Gastrocnemius medialis (tissue), 4 donors: ENCODE measurements around the gene PLIN4. TPM values are rescaled to one million over a fixed set of nuclear protein-coding genes. Genes with fewer than 3 reads are reported as not detected.

Experiments
- ATAC-seq, 2 donors: fragments of 150-250 bp; one replicate each; pipeline ENCODE4 v1.9.1; 2016
- DNase-seq, 2 donors: peaks; one replicate each; pipeline ENCODE4 v3.0.0-alpha.2; 2019
- H3K27ac ChIP-seq, 4 donors: fragments of 200-600 bp; sonication (generic); 1 replicate in 1 of 4; 2 replicates in 3 of 4; pipeline ENCODE4 v1.5.1; 2016 to 2018; ENCODE audit warnings: mild to moderate bottlenecking in 2 of 4, moderate library complexity in 1 of 4
- H3K27me3 ChIP-seq, 3 donors: fragments of 200-600 bp; sonication (generic) in 2 of 3; 1 replicate in 1 of 3; 2 replicates in 2 of 3; pipeline versions ENCODE4 v1.5.1 to v1.6.0; 2016 to 2019; ENCODE audit warnings: mild to moderate bottlenecking in 1 of 3, moderate library complexity in 1 of 3
- H3K36me3 ChIP-seq, 2 donors: fragments of 200-600 bp; sonication (generic) in 1 of 2; one replicate each; pipeline ENCODE4 v1.5.1; 2017 to 2018
- H3K4me1 ChIP-seq, 2 donors: fragments of 200-600 bp; sonication (generic) in 1 of 2; one replicate each; pipeline ENCODE4 v1.5.1; 2016 to 2017; ENCODE audit warnings: mild to moderate bottlenecking in 2 of 2
- H3K4me3 ChIP-seq, 4 donors: fragments of 200-600 bp; sonication (generic) in 3 of 4; 1 replicate in 1 of 4; 2 replicates in 3 of 4; pipeline ENCODE4 v1.5.1; 2016 to 2019; ENCODE audit warnings: mild to moderate bottlenecking in 2 of 4
- H3K9me3 ChIP-seq, 3 donors: fragments of 200-600 bp; sonication (generic) in 2 of 3; 1 replicate in 1 of 3; 2 replicates in 2 of 3; pipeline ENCODE4 v1.5.1; 2016 to 2019
- CTCF ChIP-seq, 5 experiments: fragments of 450-650 bp in 3 of 5; fragments of 200-600 bp in 2 of 5; sonication (generic) in 2 of 5; IDR thresholded peaks in 4 of 5; conservative IDR thresholded peaks in 1 of 5; 1 replicate in 4 of 5; 2 replicates in 1 of 5; pipeline ENCODE4 v1.5.1; 2016 to 2019; ENCODE audit warnings: antibody characterized with exemption in 5 of 5, mild to moderate bottlenecking in 3 of 5, moderate library complexity in 3 of 5
- POLR2A ChIP-seq, 2 donors: fragments of 450-650 bp; IDR thresholded peaks; one replicate each; pipeline ENCODE4 v1.6.1; 2017; ENCODE audit warnings: antibody characterized with exemption in 2 of 2, mild to moderate bottlenecking in 2 of 2, moderate library complexity in 2 of 2
- in situ Hi-C, 4 donors: fragments of 200-750 bp; cut with MboI; loops; one replicate each; pipeline versions ENCODE4 v1.15.0 to v1.8.0; 2017; ENCODE audit warnings: low sequenced_read_pairs in 4 of 4
- intact Hi-C: fragments of 100-400 bp; cut with DNase I; formaldehyde crosslinking; loops from one replicate; pipeline ENCODE4 v1.15.1; 2023; ENCODE audit warnings: low total_unique reads
- total RNA-seq, 4 donors: library from RNA; depleted of rRNA; stranded (reverse); fragments of >200 nt; gene quantifications; one replicate each; pipeline versions ENCODE4 v1.1.0 to v1.2.3, GENCODE V29; 2016

The PLIN4 gene
- total RNA-seq, 4 donors from 2014 or later = 79.6 to 282 (median 152) TPM

- Histone ChIP-seq H3K27ac (no peak overlapping the region), H3K36me3 (peaks cover 0 to 63% of the 10 kb centered on the region in 2 donors), H3K9me3 (no peaks in the 10 kb centered on the region), H3K4me3 (no peak overlapping the region), H3K4me1 (no peaks in the 10 kb centered on the region), H3K27me3 (no peaks in the 10 kb centered on the region)
- intact Hi-C loops = no loop called here
- TF ChIP-seq POLR2A (IDR thresholded peaks at IDR 0.05) (no peak), CTCF (IDR thresholded peaks at IDR 0.05 in 4 of 5, conservative IDR thresholded peaks at IDR 0.05 in 1 of 5) (no peak)
- DNase-seq (no peak), ATAC-seq (no peak)
- in situ Hi-C loops = no loop called here
These were observed 19.0 kb downstream of the PLIN4 start for GRCh38 chr19:4499318-4499717.

DNA sequence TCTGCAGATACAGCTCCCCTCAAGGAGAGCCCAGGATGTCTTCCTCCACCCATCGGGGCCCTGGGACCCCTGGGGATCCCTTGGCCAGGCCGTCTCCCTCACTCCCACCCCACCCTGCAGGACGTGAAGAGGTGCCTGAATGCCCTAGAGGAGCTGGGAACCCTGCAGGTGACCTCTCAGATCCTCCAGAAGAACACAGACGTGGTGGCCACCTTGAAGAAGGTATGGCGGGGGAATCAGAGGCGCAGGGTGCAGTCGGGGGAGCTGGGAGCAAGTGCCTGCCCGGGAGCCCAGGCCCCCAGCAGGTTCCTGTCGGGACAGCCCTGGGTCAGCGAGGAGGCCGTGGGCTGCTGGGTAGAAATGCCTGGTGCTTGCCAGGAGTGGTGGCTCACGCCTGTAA lies 19.6 kb downstream of the PLIN4 start:
- in situ Hi-C loops = no loop called here
- DNase-seq = no peak
- Histone ChIP-seq H3K27me3 (no peaks in the 10 kb centered on the region), H3K27ac (no peak overlapping the region), H3K4me1 (no peaks in the 10 kb centered on the region), H3K36me3 (peaks cover 0 to 68% of the 10 kb centered on the region in 2 donors), H3K9me3 (no peaks in the 10 kb centered on the region), H3K4me3 (no peak overlapping the region)
- TF ChIP-seq CTCF (IDR thresholded peaks at IDR 0.05 in 4 of 5, conservative IDR thresholded peaks at IDR 0.05 in 1 of 5) = no peak
- TF ChIP-seq POLR2A (IDR thresholded peaks at IDR 0.05) = no peak
- intact Hi-C loops = no loop called here
- no peak for ATAC-seq

DNA sequence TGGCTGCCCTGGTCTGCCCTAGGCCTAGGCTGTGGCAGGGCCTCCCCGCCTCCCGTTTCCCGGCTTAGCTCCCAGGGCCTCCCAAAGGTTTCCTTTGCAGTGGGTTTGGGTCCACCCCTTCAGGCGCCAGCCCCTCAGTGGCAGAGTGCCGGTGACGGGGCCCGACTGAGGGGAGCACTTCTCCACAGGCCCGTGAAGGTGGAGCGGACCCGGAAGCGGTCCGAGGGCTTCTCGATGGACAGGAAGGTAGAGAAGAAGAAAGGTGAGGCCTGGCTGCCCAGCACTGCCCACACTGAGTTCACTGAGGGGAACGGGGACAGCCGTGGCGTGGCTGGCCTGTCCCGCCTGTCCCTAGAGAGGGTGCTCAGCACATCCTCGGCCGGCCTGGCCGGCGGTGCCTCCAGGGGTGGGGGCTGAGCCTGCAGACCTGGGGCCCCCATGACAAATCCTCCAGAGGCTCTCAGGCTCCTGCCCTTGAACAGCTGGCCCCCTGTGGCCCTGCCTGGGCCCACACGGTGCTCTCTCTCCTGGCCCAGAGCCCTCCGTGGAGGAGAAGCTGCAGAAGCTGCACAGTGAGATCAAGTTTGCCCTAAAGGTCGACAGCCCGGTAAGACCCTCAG lies 20.4 kb downstream of the PLIN4 start:
- Histone ChIP-seq H3K27ac (no peak overlapping the region), H3K36me3 (peaks cover 0 to 68% of the 10 kb centered on the region in 2 donors), H3K4me3 (no peak overlapping the region), H3K4me1 (no peaks in the 10 kb centered on the region), H3K9me3 (no peaks in the 10 kb centered on the region), H3K27me3 (no peaks in the 10 kb centered on the region)
- no peak for DNase-seq
- TF ChIP-seq CTCF (IDR thresholded peaks at IDR 0.05 in 4 of 5, conservative IDR thresholded peaks at IDR 0.05 in 1 of 5) (no peak), POLR2A (IDR thresholded peaks at IDR 0.05) (no peak)
- ATAC-seq = no peak
- in situ Hi-C loops (no loop called here), intact Hi-C loops (no loop called here)

GRCh38 chr19:4496304-4496703 lies 22.0 kb downstream of the PLIN4 start:
- H3K9me3 ChIP-seq = no peaks in the 10 kb centered on the region
- intact Hi-C loops = no loop called here
- no peaks in the 10 kb centered on the region for H3K27me3 ChIP-seq
- no peak overlapping the region for H3K4me3 ChIP-seq
- DNase-seq = no peak
- H3K4me1 ChIP-seq = no peaks in the 10 kb centered on the region
- in situ Hi-C loops = no loop called here
- ATAC-seq = no peak
- no peak overlapping the region for H3K27ac ChIP-seq
- TF ChIP-seq POLR2A (IDR thresholded peaks at IDR 0.05) (no peak), CTCF (IDR thresholded peaks at IDR 0.05 in 4 of 5, conservative IDR thresholded peaks at IDR 0.05 in 1 of 5) (no peak)
- H3K36me3 ChIP-seq = peaks cover 0 to 61% of the 10 kb centered on the region in 2 donors

GRCh38 chr19:4495471-4495870 lies 22.8 kb downstream of the PLIN4 start:
- peaks cover 0 to 59% of the 10 kb centered on the region in 2 donors for H3K36me3 ChIP-seq
- no peak overlapping the region for H3K27ac ChIP-seq
- intact Hi-C loops (no loop called here), in situ Hi-C loops (no loop called here)
- H3K4me3 ChIP-seq = no peak overlapping the region
- no peaks in the 10 kb centered on the region for H3K27me3 ChIP-seq
- TF ChIP-seq POLR2A (IDR thresholded peaks at IDR 0.05) = no peak
- TF ChIP-seq CTCF (IDR thresholded peaks at IDR 0.05 in 4 of 5, conservative IDR thresholded peaks at IDR 0.05 in 1 of 5) = no peak
- H3K9me3 ChIP-seq = no peaks in the 10 kb centered on the region
- no peak for ATAC-seq
- DNase-seq = no peak
- no peaks in the 10 kb centered on the region for H3K4me1 ChIP-seq
